Activated CD4-positive, alpha-beta T cell treated with anti-CD3 and anti-CD28 coated beads, Interleukin-2, amount 50 U/mL, for 4 hours (primary cell): ENCODE data around the gene ACSL4.
"Not testable (repeated sequence)": the region's sequence is repeated elsewhere in the genome, so short reads cannot be mapped to it uniquely, and the experiment has no call there.

Experiments
- DNase-seq, 2 experiments: peaks; one replicate each; pipeline ENCODE4 v3.0.0-alpha.2; 2020

ACSL4 gene

GRCh38 chrX:109658391-109658790 lies 74.7 kb downstream of the ACSL4 start:
- DNase-seq: no peak

GRCh38 chrX:109657364-109657763 lies 75.7 kb downstream of the ACSL4 start:
- DNase-seq: not testable (repeated sequence)

GRCh38 chrX:109656774-109657173 lies 76.3 kb downstream of the ACSL4 start:
- DNase-seq: no peak

GRCh38 chrX:109655502-109656201 lies 77.4 kb downstream of the ACSL4 start:
- no peak for DNase-seq

- no peak for DNase-seq
Observed at GRCh38 chrX:109654516-109655109, 78.4 kb downstream of the ACSL4 start.

- DNase-seq: not testable (repeated sequence)
Observed at GRCh38 chrX:109644671-109645070, 88.4 kb downstream of the ACSL4 start.

GRCh38 chrX:109643687-109644086 lies 89.4 kb downstream of the ACSL4 start:
- no peak for DNase-seq

- no peak for DNase-seq
Observed at GRCh38 chrX:109638158-109638557, 94.9 kb downstream of the ACSL4 start.

GRCh38 chrX:109637477-109637876 lies 95.6 kb downstream of the ACSL4 start:
- not testable (repeated sequence) for DNase-seq

- no peak for DNase-seq
Observed at GRCh38 chrX:109635146-109635545, 97.9 kb downstream of the ACSL4 start.

- no peak for DNase-seq
Observed at GRCh38 chrX:109632906-109633504, 100.1 kb downstream of the ACSL4 start.

- DNase-seq: no peak
Observed at GRCh38 chrX:109629310-109629709, 103.7 kb downstream of the ACSL4 start.

GRCh38 chrX:109626637-109627036 lies 106.4 kb downstream of the ACSL4 start:
- DNase-seq: no peak

GRCh38 chrX:109624641-109625616 lies 108.1 kb downstream of the ACSL4 start, which contains the start of gene KCNE5:
KCNE5 (minus strand) TSS chrX:109625172; CDS start chrX:109625020, 152 bp downstream.
- DNase-seq: no peak

GRCh38 chrX:109623997-109624396 lies 109.1 kb downstream of the ACSL4 start:
- DNase-seq: no peak

GRCh38 chrX:109622270-109622669 lies 110.8 kb downstream of the ACSL4 start:
- DNase-seq: no peak

GRCh38 chrX:109619771-109620170 lies 113.3 kb downstream of the ACSL4 start:
- DNase-seq: no peak

- DNase-seq: no peak
Observed at GRCh38 chrX:109614951-109615350, 118.1 kb downstream of the ACSL4 start.

- DNase-seq: no peak
Observed at GRCh38 chrX:109601486-109601885, 131.6 kb downstream of the ACSL4 start.

- DNase-seq: no peak
Observed at GRCh38 chrX:109600237-109600651, 132.8 kb downstream of the ACSL4 start.

GRCh38 chrX:109596015-109596414 lies 137.0 kb downstream of the ACSL4 start:
- no peak for DNase-seq
